ENCODE data around the gene KCNIP1. TPM values are rescaled to one million over a fixed set of nuclear protein-coding genes. Genes with fewer than 3 reads are reported as not detected.

The KCNIP1 gene
- total and polyA plus RNA-seq, 10 donors = 0.08 to 20.0 (median 9.4) TPM

- no peak for DNase-seq
- H3K36me3 ChIP-seq = no peaks in the 10 kb centered on the region
- WGBS, 5 donors = 61 to 70% (median 67%) methylated on average over 10 of the region's 10 CpGs
- no peak overlapping the region for H3K27ac ChIP-seq
- H3K27me3 ChIP-seq (replicated peaks in 1 of 7) = peaks cover 0 to 33% (median 0%) of the 10 kb centered on the region in 7 donors
- H3K9me3 ChIP-seq = peaks cover 0 to 7% (median 0%) of the 10 kb centered on the region in 8 donors
- TF ChIP-seq POLR2AphosphoS5 (IDR thresholded peaks at IDR 0.05) = no peak
- no peak for TF ChIP-seq POLR2A (IDR thresholded peaks at IDR 0.05)
- no peak for TF ChIP-seq CTCF (IDR thresholded peaks at IDR 0.05 in 8 of 11, conservative IDR thresholded peaks at IDR 0.05 in 3 of 11)
- intact Hi-C loops (cut with DNase I; ENCODE audit: low total_unique reads) = no loop called here
- H3K4me1 ChIP-seq = peaks cover 0 to 15% (median 11%) of the 10 kb centered on the region in 6 donors
- no peak overlapping the region for H3K4me3 ChIP-seq
These were observed 7.8 kb upstream of the KCNIP1 start for GRCh38 chr5:170495825-170496661.

GRCh38 chr5:170496662-170497028, 7.2 kb upstream of the KCNIP1 start:
- H3K36me3 ChIP-seq = no peaks in the 10 kb centered on the region
- no peak overlapping the region for H3K4me3 ChIP-seq
- intact Hi-C loops (cut with DNase I; ENCODE audit: low total_unique reads) = no loop called here
- H3K27ac ChIP-seq = no peak overlapping the region
- no peak for TF ChIP-seq CTCF (IDR thresholded peaks at IDR 0.05 in 8 of 11, conservative IDR thresholded peaks at IDR 0.05 in 3 of 11)
- TF ChIP-seq POLR2AphosphoS5 (IDR thresholded peaks at IDR 0.05) = no peak
- no peak for TF ChIP-seq POLR2A (IDR thresholded peaks at IDR 0.05)
- DNase-seq = no peak
- peaks cover 0 to 7% (median 0%) of the 10 kb centered on the region in 8 donors for H3K9me3 ChIP-seq
- H3K4me1 ChIP-seq = peaks cover 0 to 9% (median 5%) of the 10 kb centered on the region in 6 donors
- peaks cover 0 to 34% (median 0%) of the 10 kb centered on the region in 7 donors for H3K27me3 ChIP-seq (replicated peaks in 1 of 7)
- 84 to 91% (median 87%) methylated on average over 6 of the region's 6 CpGs for WGBS, 5 donors

GRCh38 chr5:170497311-170498038, 6.3 kb upstream of the KCNIP1 start:
- Histone ChIP-seq H3K27ac (no peak overlapping the region), H3K36me3 (no peaks in the 10 kb centered on the region), H3K4me3 (no peak overlapping the region), H3K27me3 (replicated peaks in 1 of 7) (peaks cover 0 to 41% (median 0%) of the 10 kb centered on the region in 7 donors), H3K4me1 (peaks cover 0 to 5% (median 0%) of the 10 kb centered on the region in 6 donors), H3K9me3 (peaks cover 0 to 7% (median 0%) of the 10 kb centered on the region in 8 donors)
- DNase-seq = no peak
- no peak for TF ChIP-seq POLR2A (IDR thresholded peaks at IDR 0.05)
- TF ChIP-seq POLR2AphosphoS5 (IDR thresholded peaks at IDR 0.05) = peak in 1 of 3 donors; percentile 53
- TF ChIP-seq CTCF (IDR thresholded peaks at IDR 0.05 in 8 of 11, conservative IDR thresholded peaks at IDR 0.05 in 3 of 11) = no peak
- WGBS, 5 donors = 63 to 82% (median 77%) methylated on average over 13 of the region's 13 CpGs
- intact Hi-C loops (cut with DNase I; ENCODE audit: low total_unique reads) = no loop called here
